K562 treated with DMSO at 1 percent for 48 hours (cell line): ENCODE data around the gene C3orf70. TPM values are rescaled to one million over a fixed set of nuclear protein-coding genes. Genes with fewer than 3 reads are reported as not detected.

Experiments used
- total RNA-seq: library from RNA; unstranded; fragments of 300-600 nt; gene quantifications from 2 replicates; pipeline ENCODE4 v1.2.3, GENCODE V29; 2022; ENCODE audit warnings: low replicate concordance; ENCODE audit errors: extremely low read depth

Gene C3orf70
- total RNA-seq: not detected in 2 replicates

GRCh38 chr3:185152410-185153170, at the start of gene C3orf70:
C3orf70 (minus strand) TSS chr3:185153060; CDS start chr3:185152823, 237 bp downstream.

Other genes with a start within 250 kb of the C3orf70 start
- not detected in 2 replicates for gene EHHADH, start 101.0 kb upstream of the C3orf70 start, total RNA-seq
- not detected in 2 replicates for gene MAP3K13, start 210.1 kb upstream of the C3orf70 start, total RNA-seq